Mesenchymal stem cell (in vitro differentiated cells and primary cell): ENCODE data around the gene OSBPL1A.

ENCODE experiments used
- DNase-seq: peaks from one replicate; pipeline ENCODE4 v3.0.0-alpha.2; 2013
- H2AFZ ChIP-seq: one replicate; pipeline ENCODE4 v1.6.1; 2013; ENCODE audit warnings: low read depth, mild to moderate bottlenecking, control low read depth, inconsistent platforms, low read length, moderate library complexity
- H2AK5ac ChIP-seq: 2 replicates; pipeline ENCODE4 v1.6.1; 2013; ENCODE audit warnings: low read length, moderate library complexity, mild to moderate bottlenecking, inconsistent platforms; ENCODE audit not compliant: severe bottlenecking
- H2BK120ac ChIP-seq: one replicate; pipeline ENCODE4 v1.6.1; 2013; ENCODE audit warnings: low read depth, mild to moderate bottlenecking, inconsistent platforms, low read length, moderate library complexity
- H2BK12ac ChIP-seq, 2 experiments: one replicate each; pipeline ENCODE4 v1.6.1; 2013; ENCODE audit warnings: inconsistent platforms in 2 of 2, low read length in 2 of 2, mild to moderate bottlenecking in 2 of 2, moderate library complexity in 2 of 2, control low read depth in 1 of 2
- H2BK15ac ChIP-seq: one replicate; pipeline ENCODE4 v1.6.1; 2013; ENCODE audit warnings: mild to moderate bottlenecking, low read depth, inconsistent platforms; ENCODE audit not compliant: poor library complexity, severe bottlenecking
- H2BK5ac ChIP-seq: 2 replicates; pipeline ENCODE4 v1.6.1; 2013; ENCODE audit warnings: low read depth, mild to moderate bottlenecking, low read length, control low read depth, inconsistent platforms; ENCODE audit not compliant: poor library complexity, severe bottlenecking
- H3K14ac ChIP-seq, 2 experiments: one replicate each; pipeline ENCODE4 v1.6.1; 2013; ENCODE audit warnings: inconsistent platforms in 2 of 2, low read length in 2 of 2, control low read depth in 1 of 2, mild to moderate bottlenecking in 1 of 2, moderate library complexity in 1 of 2
- H3K18ac ChIP-seq, 2 experiments: one replicate each; pipeline ENCODE4 v1.6.1; 2013; ENCODE audit warnings: inconsistent platforms in 2 of 2, low read length in 2 of 2, control low read depth in 1 of 2, low read depth in 1 of 2, mild to moderate bottlenecking in 1 of 2
- H3K23ac ChIP-seq, 2 experiments: one replicate each; pipeline ENCODE4 v1.6.1; 2013; ENCODE audit warnings: inconsistent platforms in 2 of 2, low read length in 2 of 2, mild to moderate bottlenecking in 2 of 2, moderate library complexity in 2 of 2, control low read depth in 1 of 2
- H3K27ac ChIP-seq: 2 replicates; pipeline ENCODE4 v1.5.1; 2013; ENCODE audit warnings: mild to moderate bottlenecking, moderate library complexity, low read length, control low read depth, inconsistent platforms; ENCODE audit not compliant: poor library complexity, severe bottlenecking
- H3K27me3 ChIP-seq, 2 experiments: 2 replicates each; pipeline versions ENCODE4 v1.6.1 to v1.7.0; 2013; ENCODE audit warnings: low read length in 2 of 2, mild to moderate bottlenecking in 2 of 2, moderate library complexity in 2 of 2, control low read depth in 1 of 2, inconsistent platforms in 1 of 2; ENCODE audit not compliant: control insufficient read depth in 1 of 2, insufficient read depth in 1 of 2
- H3K36me3 ChIP-seq, 2 experiments: 2 replicates each; pipeline versions ENCODE4 v1.6.1 to v1.7.0; 2013; ENCODE audit warnings: low read length in 2 of 2, control low read depth in 1 of 2, inconsistent platforms in 1 of 2, low read depth in 1 of 2, mild to moderate bottlenecking in 1 of 2; ENCODE audit not compliant: insufficient read depth in 2 of 2, control insufficient read depth in 1 of 2
- H3K4ac ChIP-seq, 2 experiments: one replicate each; pipeline ENCODE4 v1.6.1; 2013; ENCODE audit warnings: inconsistent platforms in 2 of 2, low read length in 2 of 2, mild to moderate bottlenecking in 2 of 2, moderate library complexity in 2 of 2, control low read depth in 1 of 2, low read depth in 1 of 2
- H3K4me1 ChIP-seq: 2 replicates; pipeline ENCODE4 v1.6.1; 2013; ENCODE audit warnings: low read depth, low read length, control low read depth; ENCODE audit not compliant: control insufficient read depth, insufficient read depth
- H3K4me2 ChIP-seq: 2 replicates; pipeline ENCODE4 v1.6.1; 2013; ENCODE audit warnings: low read length, mild to moderate bottlenecking, inconsistent platforms; ENCODE audit not compliant: poor library complexity, severe bottlenecking
- H3K4me3 ChIP-seq, 2 experiments: 2 replicates each; pipeline versions ENCODE4 v1.5.1 to v1.7.0; 2013; ENCODE audit warnings: low read length in 2 of 2, mild to moderate bottlenecking in 2 of 2, control low read depth in 1 of 2, low read depth in 1 of 2; ENCODE audit not compliant: insufficient read depth in 1 of 2
- H3K79me1 ChIP-seq: replicated peaks from 2 replicates; pipeline ENCODE4 v1.6.1; 2013; ENCODE audit warnings: mild to moderate bottlenecking, control low read depth, low read length, inconsistent platforms; ENCODE audit not compliant: poor library complexity, severe bottlenecking
- H3K9ac ChIP-seq: 2 replicates; pipeline ENCODE4 v1.7.0; 2013; ENCODE audit warnings: mild to moderate bottlenecking, low read length, moderate library complexity
- H3K9me3 ChIP-seq: 2 replicates; pipeline ENCODE4 v1.7.0; 2013; ENCODE audit warnings: mild to moderate bottlenecking, low read length; ENCODE audit not compliant: control insufficient read depth
- H4K8ac ChIP-seq: one replicate; pipeline ENCODE4 v1.6.1; 2013; ENCODE audit warnings: inconsistent platforms, mild to moderate bottlenecking, low read length, moderate library complexity
- H4K91ac ChIP-seq: one replicate; pipeline ENCODE4 v1.6.1; 2013; ENCODE audit warnings: mild to moderate bottlenecking, low read length, inconsistent platforms
- WGBS: methylation state at CpG from one replicate; pipeline ENCODE4 v1.1.7; 2013; ENCODE audit warnings: mixed read lengths; 5-methylcytosine and 5-hydroxymethylcytosine counted together

OSBPL1A gene

GRCh38 chr18:24420551-24420950 is 22.9 kb upstream of the OSBPL1A start:
- no peak overlapping the region for H3K9ac ChIP-seq
- peaks cover 4 to 48% of the 10 kb centered on the region in 2 experiments for H3K27me3 ChIP-seq
- H2BK120ac ChIP-seq = no peak overlapping the region
- H2AFZ ChIP-seq = no peak overlapping the region
- H3K14ac ChIP-seq = no peak overlapping the region
- H3K36me3 ChIP-seq = no peaks in the 10 kb centered on the region
- H3K4me2 ChIP-seq = no peak overlapping the region
- no peak overlapping the region for H2BK5ac ChIP-seq
- H2AK5ac ChIP-seq = no peak overlapping the region
- H3K18ac ChIP-seq = no peak overlapping the region
- no peaks in the 10 kb centered on the region for H3K9me3 ChIP-seq
- no peak overlapping the region for H4K91ac ChIP-seq
- no peak overlapping the region for H4K8ac ChIP-seq
- no peaks in the 10 kb centered on the region for H3K79me1 ChIP-seq
- no peak overlapping the region for H3K23ac ChIP-seq
- H2BK15ac ChIP-seq = no peak overlapping the region
- H3K4me3 ChIP-seq = no peak overlapping the region
- WGBS = 90% methylated on average over 2 of the region's 4 CpGs
- H2BK12ac ChIP-seq = no peak overlapping the region
- DNase-seq = no peak
- no peak overlapping the region for H3K4ac ChIP-seq
- no peak overlapping the region for H3K27ac ChIP-seq
- H3K4me1 ChIP-seq = no peaks in the 10 kb centered on the region

- H3K27me3 ChIP-seq = peaks cover 4 to 30% of the 10 kb centered on the region in 2 experiments
- H3K36me3 ChIP-seq = no peaks in the 10 kb centered on the region
- H2BK5ac ChIP-seq = no peak overlapping the region
- no peak overlapping the region for H3K9ac ChIP-seq
- H3K23ac ChIP-seq = no peak overlapping the region
- no peak overlapping the region for H3K4me2 ChIP-seq
- no peak overlapping the region for H2BK15ac ChIP-seq
- H4K8ac ChIP-seq = no peak overlapping the region
- no peak overlapping the region for H3K4me3 ChIP-seq
- no peaks in the 10 kb centered on the region for H3K9me3 ChIP-seq
- H2BK120ac ChIP-seq = no peak overlapping the region
- no peaks in the 10 kb centered on the region for H3K4me1 ChIP-seq
- no peak overlapping the region for H2BK12ac ChIP-seq
- 48% methylated on average over 3 of the region's 3 CpGs for WGBS
- H4K91ac ChIP-seq = no peak overlapping the region
- H3K14ac ChIP-seq = no peak overlapping the region
- H3K79me1 ChIP-seq = no peaks in the 10 kb centered on the region
- H2AFZ ChIP-seq = no peak overlapping the region
- no peak for DNase-seq
- no peak overlapping the region for H3K18ac ChIP-seq
- H2AK5ac ChIP-seq = no peak overlapping the region
- H3K27ac ChIP-seq = no peak overlapping the region
- no peak overlapping the region for H3K4ac ChIP-seq
Observed at GRCh38 chr18:24417480-24417879, 19.9 kb upstream of the OSBPL1A start.

GRCh38 chr18:24414349-24415003 is 16.9 kb upstream of the OSBPL1A start:
- H3K18ac ChIP-seq = no peak overlapping the region
- H3K27me3 ChIP-seq = peaks cover 4 to 21% of the 10 kb centered on the region in 2 experiments
- H3K23ac ChIP-seq = no peak overlapping the region
- H3K79me1 ChIP-seq = no peaks in the 10 kb centered on the region
- H4K91ac ChIP-seq = no peak overlapping the region
- no peak overlapping the region for H2BK120ac ChIP-seq
- no peak overlapping the region for H3K4me3 ChIP-seq
- no peak overlapping the region for H4K8ac ChIP-seq
- no peak overlapping the region for H3K14ac ChIP-seq
- no peak overlapping the region for H2AK5ac ChIP-seq
- no peak overlapping the region for H2BK5ac ChIP-seq
- H3K9me3 ChIP-seq = no peaks in the 10 kb centered on the region
- no peak overlapping the region for H2AFZ ChIP-seq
- H2BK15ac ChIP-seq = no peak overlapping the region
- no peak overlapping the region for H3K4ac ChIP-seq
- 92% methylated on average over 3 of the region's 3 CpGs for WGBS
- H3K27ac ChIP-seq = no peak overlapping the region
- H3K36me3 ChIP-seq = no peaks in the 10 kb centered on the region
- H3K4me2 ChIP-seq = no peak overlapping the region
- H2BK12ac ChIP-seq = no peak overlapping the region
- no peak for DNase-seq
- no peaks in the 10 kb centered on the region for H3K4me1 ChIP-seq
- H3K9ac ChIP-seq = no peak overlapping the region

- H3K9ac ChIP-seq = no peak overlapping the region
- no peak overlapping the region for H2BK120ac ChIP-seq
- 54% methylated on average over 2 of the region's 2 CpGs for WGBS
- no peaks in the 10 kb centered on the region for H3K79me1 ChIP-seq
- H2AFZ ChIP-seq = no peak overlapping the region
- H2BK15ac ChIP-seq = no peak overlapping the region
- H3K4me1 ChIP-seq = no peaks in the 10 kb centered on the region
- H4K91ac ChIP-seq = no peak overlapping the region
- H2AK5ac ChIP-seq = no peak overlapping the region
- no peak overlapping the region for H3K23ac ChIP-seq
- H2BK5ac ChIP-seq = no peak overlapping the region
- H3K4me3 ChIP-seq = no peak overlapping the region
- no peak overlapping the region for H3K4me2 ChIP-seq
- DNase-seq = no peak
- no peak overlapping the region for H3K4ac ChIP-seq
- no peak overlapping the region for H3K14ac ChIP-seq
- no peaks in the 10 kb centered on the region for H3K9me3 ChIP-seq
- H3K36me3 ChIP-seq = no peaks in the 10 kb centered on the region
- no peak overlapping the region for H2BK12ac ChIP-seq
- peaks cover 4 to 19% of the 10 kb centered on the region in 2 experiments for H3K27me3 ChIP-seq
- no peak overlapping the region for H3K27ac ChIP-seq
- no peak overlapping the region for H4K8ac ChIP-seq
- no peak overlapping the region for H3K18ac ChIP-seq
Observed at GRCh38 chr18:24413148-24413547, 15.5 kb upstream of the OSBPL1A start.
